GM21381 (cell line): Measurements from ENCODE around the gene ADAMTS9.

Experiments
- ATAC-seq: cut with Tn5 transposase; IDR thresholded peaks from one replicate; pipeline ENCODE4 v1.9.1; 2021; ENCODE audit warnings: mild to moderate bottlenecking, moderate library complexity; ENCODE audit not compliant: unreplicated experiment

Gene ADAMTS9

GRCh38 chr3:64586952-64587351, 100.8 kb downstream of the ADAMTS9 start:
- ATAC-seq, result no peak

DNA sequence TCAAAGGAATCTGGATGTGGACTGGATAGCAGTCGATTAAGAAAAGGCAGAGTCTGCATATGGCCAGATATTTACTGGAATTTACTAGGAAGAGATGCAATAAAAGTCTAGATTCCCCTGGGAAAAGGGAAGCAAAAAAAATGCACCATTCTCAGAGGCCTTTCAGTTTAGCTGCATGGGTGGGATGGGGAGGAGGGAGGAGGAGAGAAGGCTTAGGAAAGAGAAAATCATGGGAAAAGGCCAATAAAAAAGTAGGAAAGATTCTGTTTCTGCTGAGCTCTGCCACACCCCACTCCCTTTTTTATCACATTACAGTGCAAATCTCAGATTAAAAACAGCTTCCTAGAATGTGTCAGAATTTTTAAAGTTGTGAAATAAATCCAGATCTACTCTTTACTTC, 103.6 kb downstream of the ADAMTS9 start:
- no peak for ATAC-seq

- no peak for ATAC-seq
Observed at GRCh38 chr3:64578797-64579196, 109.0 kb downstream of the ADAMTS9 start.

DNA sequence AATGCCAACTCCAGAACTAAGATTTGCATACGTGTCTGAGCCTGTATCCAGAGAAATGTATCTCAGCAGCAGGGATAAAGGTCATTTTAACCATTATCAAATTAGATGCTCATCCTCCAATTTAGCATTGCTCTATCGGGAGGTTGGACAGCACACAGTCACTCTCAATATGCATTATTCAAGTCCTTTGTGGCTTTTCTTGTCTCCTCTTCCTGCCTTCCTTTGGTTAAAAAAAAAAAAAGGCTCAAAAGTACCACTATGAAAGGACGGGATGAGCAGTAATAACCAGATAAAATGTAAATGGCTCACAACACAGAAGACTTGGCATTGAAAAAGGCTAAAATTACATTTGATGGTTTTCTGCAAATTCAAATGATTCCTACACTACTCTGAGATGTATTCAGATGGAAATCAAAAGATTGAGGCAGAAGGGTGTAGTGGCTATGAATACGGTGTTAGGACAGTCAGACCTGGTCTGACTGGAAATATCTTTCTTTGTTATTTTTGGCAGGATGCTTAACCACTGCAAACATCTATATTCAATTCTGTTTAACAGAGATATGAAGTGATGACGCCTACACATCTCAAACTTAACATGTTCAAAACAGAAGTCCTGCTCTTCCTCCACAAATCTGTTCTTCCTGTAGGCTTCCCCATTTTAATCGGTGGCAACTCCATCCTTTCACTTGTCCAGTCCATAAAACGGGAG, 109.6 kb downstream of the ADAMTS9 start:
- no peak for ATAC-seq

DNA sequence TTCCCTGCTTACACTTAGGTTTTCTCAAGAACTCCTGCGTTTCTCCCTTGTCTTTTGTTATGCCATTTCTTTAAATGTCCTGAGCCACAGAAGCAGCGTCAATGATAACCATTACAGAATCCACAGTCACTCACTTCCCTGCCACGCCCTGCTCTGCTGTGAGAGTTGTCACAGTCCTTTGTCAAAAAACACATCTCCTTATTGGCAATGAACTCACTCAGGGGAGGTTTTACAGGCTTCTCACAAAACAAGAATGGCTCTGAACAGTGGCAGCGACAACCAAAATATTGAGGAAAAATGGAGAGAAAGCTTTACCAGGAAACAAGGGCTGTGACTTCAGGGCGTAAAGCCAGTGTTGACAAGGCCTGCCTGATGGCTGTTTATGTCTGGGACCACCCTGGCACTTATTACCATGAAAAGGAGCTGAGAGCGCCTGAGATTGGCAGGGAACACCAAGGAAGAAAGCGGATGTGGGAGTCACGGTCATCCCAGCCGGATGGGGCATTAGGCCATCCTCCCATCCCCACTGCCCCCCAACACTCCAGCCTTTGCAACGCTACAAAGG, 111.5 kb downstream of the ADAMTS9 start:
- no peak for ATAC-seq

GRCh38 chr3:64575211-64575844, 112.5 kb downstream of the ADAMTS9 start:
- peak; percentile 90 for ATAC-seq

DNA sequence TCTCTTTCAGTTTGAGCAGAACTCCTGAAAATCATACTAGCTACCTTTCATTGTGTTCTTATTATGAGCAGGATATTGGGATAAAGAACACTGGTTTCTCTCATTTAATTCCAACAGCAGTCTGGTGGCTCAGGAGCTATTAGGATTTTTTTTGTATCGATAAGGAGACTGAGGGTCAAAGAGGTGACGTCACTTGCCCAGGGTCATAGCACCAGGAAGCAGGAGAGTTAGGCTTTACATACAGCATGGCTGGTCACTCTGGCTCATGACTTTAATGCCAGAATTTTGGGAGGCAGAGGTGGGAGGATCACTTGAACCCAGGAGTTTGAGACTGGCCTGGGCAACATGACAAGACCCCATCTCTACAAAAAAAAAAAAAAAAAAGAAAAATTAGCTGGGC, 113.6 kb downstream of the ADAMTS9 start:
- ATAC-seq, result no peak

- no peak for ATAC-seq
Observed at GRCh38 chr3:64571982-64572381, 115.8 kb downstream of the ADAMTS9 start.

DNA sequence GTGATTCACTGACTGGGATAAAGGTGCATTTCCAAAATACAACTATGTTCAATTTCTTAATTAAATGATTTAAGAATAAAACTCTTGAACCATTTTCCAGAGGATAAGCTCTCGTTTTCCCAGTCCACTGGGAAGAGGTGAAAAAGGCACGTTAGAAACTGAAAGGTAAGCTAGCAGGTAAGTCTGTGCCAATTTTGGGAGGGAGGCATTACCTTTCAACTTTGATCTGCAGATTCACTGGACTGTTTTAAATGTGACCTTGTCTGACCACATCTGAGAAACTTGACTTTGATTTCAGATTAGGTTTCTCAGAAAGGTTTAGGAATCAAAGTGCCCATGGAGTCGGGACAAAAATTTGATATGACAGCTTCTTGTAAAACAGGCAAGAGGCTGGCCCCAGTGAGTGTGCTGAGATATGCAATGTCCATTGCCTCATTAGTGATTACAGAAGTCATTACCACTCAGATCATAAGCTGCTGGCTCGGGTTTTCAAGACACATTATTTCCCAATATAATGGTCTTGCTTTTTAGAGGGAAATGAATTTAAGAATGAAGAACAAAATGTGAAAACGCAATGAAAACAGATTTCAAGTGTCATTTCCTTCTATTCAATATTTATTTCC, 118.8 kb downstream of the ADAMTS9 start:
- ATAC-seq, result no peak

- ATAC-seq, result no peak
Observed at GRCh38 chr3:64566859-64567258, 120.9 kb downstream of the ADAMTS9 start.

DNA sequence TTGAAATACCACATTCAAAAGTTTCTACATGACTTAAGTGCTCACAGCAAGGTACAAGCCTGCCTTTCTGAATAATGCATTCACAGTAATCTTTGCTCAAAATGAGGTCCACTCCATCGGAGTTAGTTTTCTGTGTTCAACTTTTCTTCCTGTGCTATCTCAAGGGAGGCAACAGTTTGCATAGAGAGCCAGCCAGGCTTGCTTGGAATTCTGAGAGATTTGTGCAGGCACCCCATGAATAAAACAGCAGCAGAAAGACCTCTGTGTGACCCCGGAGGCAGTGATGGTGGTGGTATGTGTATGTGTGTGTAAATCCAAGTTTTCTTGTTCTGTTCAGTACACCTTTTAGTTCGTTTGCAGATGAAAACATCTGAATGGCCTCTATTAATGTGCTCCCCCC, 124.0 kb downstream of the ADAMTS9 start:
- ATAC-seq, result no peak

GRCh38 chr3:64561868-64562267, 125.9 kb downstream of the ADAMTS9 start:
- no peak for ATAC-seq

- ATAC-seq, result no peak
Observed at GRCh38 chr3:64561325-64561843, 126.4 kb downstream of the ADAMTS9 start.

- ATAC-seq, result no peak
Observed at GRCh38 chr3:64560791-64561190, 127.0 kb downstream of the ADAMTS9 start.

DNA sequence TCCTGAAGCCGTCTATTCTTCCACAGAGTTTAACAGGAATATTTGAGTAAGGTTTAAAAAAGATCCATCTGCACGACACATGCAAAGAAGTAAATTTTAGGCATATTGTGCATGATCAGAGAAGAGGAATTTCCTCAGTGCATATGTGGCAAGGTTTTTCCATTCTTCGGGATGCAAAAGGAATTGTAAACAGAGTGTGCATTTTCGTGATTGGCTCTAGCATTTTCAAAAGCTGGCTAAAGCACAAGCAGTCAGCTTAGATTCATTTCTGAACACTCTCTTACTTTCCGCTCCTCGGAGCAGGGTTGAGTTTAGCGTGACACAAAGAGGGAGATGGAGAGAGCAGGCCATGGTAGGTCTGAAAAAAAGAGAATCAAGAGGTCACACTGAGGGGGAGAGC, 128.2 kb downstream of the ADAMTS9 start:
- no peak for ATAC-seq

GRCh38 chr3:64556046-64556445, 131.8 kb downstream of the ADAMTS9 start:
- no peak for ATAC-seq

- ATAC-seq, result no peak
Observed at GRCh38 chr3:64555351-64555750, 132.4 kb downstream of the ADAMTS9 start.

DNA sequence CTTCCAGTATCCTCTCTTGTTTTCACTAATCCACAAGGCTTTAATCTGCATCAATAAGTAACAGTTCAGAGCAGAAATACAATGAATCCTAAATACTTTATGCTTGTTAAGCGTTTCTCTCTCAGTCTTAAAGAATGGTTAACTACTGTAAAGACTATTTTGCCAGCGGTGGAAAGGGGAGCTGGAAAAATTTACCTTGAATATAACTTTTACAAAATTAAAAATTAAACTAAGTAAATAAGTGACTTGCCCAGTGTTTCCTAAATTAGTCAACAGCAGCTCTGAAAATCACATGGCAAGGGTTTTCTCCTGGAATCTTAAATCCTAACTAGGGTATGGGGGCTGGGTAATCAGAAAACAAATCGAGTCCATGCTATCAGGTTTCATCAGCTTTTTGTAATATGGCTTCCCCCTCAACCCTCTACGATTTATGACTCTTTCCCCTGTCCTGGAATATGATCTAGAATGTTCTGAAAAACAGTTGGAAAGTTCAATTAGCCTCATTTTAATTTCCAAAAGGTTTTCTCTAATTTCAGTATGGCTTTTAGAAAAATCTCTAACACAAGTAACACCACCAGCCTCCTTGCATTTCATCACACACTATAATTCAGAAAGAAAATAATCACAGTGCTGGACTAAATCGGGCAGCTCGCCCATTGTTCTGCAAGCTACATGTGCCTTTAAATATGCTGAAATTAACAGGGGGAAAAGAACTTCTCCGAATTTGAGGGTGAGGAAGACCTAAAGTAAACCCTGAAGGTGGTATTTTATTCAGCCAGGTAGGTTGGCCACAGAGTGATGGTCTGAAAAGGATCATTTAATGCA, 133.5 kb downstream of the ADAMTS9 start:
- ATAC-seq, result no peak

GRCh38 chr3:64552966-64553365, 134.8 kb downstream of the ADAMTS9 start:
- no peak for ATAC-seq

DNA sequence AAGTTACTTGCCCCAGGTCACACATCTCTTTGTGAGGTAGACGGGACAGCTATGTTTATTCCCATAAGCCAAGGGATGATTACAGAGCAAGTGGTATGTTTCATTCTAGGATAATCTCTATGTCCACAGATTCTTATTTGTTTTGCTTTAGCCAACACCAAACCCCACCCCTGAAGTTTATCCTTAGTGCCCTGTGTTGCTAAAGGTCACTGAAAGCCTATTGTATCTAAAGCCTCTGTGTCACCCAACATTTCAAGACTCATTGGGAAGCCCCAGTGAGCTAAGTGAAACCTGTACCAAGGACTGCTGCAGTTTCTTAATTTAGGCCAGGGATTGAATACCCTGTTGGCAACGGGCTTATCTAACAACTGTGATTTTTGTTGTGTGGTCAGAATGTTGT, 135.6 kb downstream of the ADAMTS9 start:
- no peak for ATAC-seq

DNA sequence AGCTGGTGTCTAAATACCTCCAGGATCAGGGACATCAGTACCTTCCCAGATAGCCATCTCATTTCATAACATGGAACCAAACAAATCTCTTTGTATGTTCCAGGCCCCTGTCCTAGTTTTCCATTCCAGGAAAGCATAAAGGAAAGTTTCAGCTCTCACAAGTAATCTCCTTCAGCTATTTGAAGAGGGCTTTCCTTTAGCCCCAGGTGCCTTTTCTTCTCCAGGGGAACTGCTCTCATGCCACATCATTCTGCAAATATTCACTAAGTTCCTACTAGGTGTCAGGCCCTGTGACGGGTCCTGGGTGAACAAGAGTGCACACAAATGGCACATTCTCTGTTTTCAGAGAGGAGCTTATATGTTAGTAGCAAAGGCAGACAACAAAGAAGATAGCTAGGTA, 136.1 kb downstream of the ADAMTS9 start:
- ATAC-seq, result no peak
